Gastroesophageal sphincter (tissue), 4 donors: Measurements from ENCODE around the gene SRRM4. TPM values are rescaled to one million over a fixed set of nuclear protein-coding genes. Genes with fewer than 3 reads are reported as not detected.
"Not testable (repeated sequence)": the region's sequence is repeated elsewhere in the genome, so short reads cannot be mapped to it uniquely, and the experiment has no call there.

Experiments used
- ATAC-seq: fragments of 150-250 bp; one replicate; pipeline ENCODE4 v1.9.1; 2016; ENCODE audit warnings: mild to moderate bottlenecking, moderate library complexity
- H3K27ac ChIP-seq, 4 donors: fragments of 200-600 bp; sonication (generic) in 3 of 4; 1 replicate in 3 of 4; 2 replicates in 1 of 4; pipeline ENCODE4 v1.5.1; 2016 to 2019
- H3K27me3 ChIP-seq: fragments of 200-600 bp; sonication (generic); one replicate; pipeline ENCODE4 v1.5.1; 2019
- H3K36me3 ChIP-seq, 2 donors: fragments of 200-600 bp; sonication (generic); one replicate each; pipeline ENCODE4 v1.5.1; 2019; ENCODE audit warnings: control low read depth in 1 of 2
- H3K4me1 ChIP-seq, 3 donors: fragments of 200-600 bp; sonication (generic); 1 replicate in 2 of 3; 2 replicates in 1 of 3; pipeline ENCODE4 v1.5.1; 2016 to 2019; ENCODE audit warnings: control low read depth in 2 of 3
- H3K4me3 ChIP-seq, 2 donors: fragments of 200-600 bp; sonication (generic); one replicate each; pipeline ENCODE4 v1.5.1; 2019; ENCODE audit warnings: mild to moderate bottlenecking in 1 of 2, moderate library complexity in 1 of 2
- H3K9me3 ChIP-seq, 3 donors: fragments of 200-600 bp; sonication (generic); one replicate each; pipeline ENCODE4 v1.5.1; 2017 to 2019; ENCODE audit warnings: control low read depth in 2 of 3
- CTCF ChIP-seq, 4 experiments: fragments of 200-600 bp in 2 of 4; fragments of 450-650 bp in 2 of 4; sonication (generic) in 1 of 4; IDR thresholded peaks; one replicate each; pipeline ENCODE4 v1.5.1; 2017 to 2019; ENCODE audit warnings: antibody characterized with exemption in 4 of 4, mild to moderate bottlenecking in 2 of 4, moderate library complexity in 2 of 4
- EP300 ChIP-seq: sonication (generic); formaldehyde crosslinking; IDR thresholded peaks from one replicate; pipeline ENCODE4 v1.6.1; 2017; ENCODE audit warnings: antibody characterized with exemption, mild to moderate bottlenecking
- POLR2A ChIP-seq, 2 donors: fragments of 450-650 bp; IDR thresholded peaks; one replicate each; pipeline ENCODE4 v1.6.1; 2017; ENCODE audit warnings: antibody characterized with exemption in 2 of 2, mild to moderate bottlenecking in 2 of 2, moderate library complexity in 1 of 2
- POLR2AphosphoS5 ChIP-seq: sonication (generic); formaldehyde crosslinking; IDR thresholded peaks from one replicate; pipeline ENCODE4 v1.6.1; 2017; ENCODE audit warnings: antibody characterized with exemption
- WGBS, 2 donors: methylation state at CpG; one replicate each; pipeline ENCODE4 v1.1.5; 2018; ENCODE audit warnings: low coverage in 1 of 2; 5-methylcytosine and 5-hydroxymethylcytosine counted together
- total RNA-seq, 4 donors: library from RNA; depleted of rRNA; stranded (reverse); fragments of >200 nt; gene quantifications; one replicate each; pipeline ENCODE4 v1.1.0, GENCODE V29; 2016

The SRRM4 gene
- total RNA-seq, 4 donors from 2014 or later = 0.04 TPM; not detected in 3

- no peak for ATAC-seq
- no peaks in the 10 kb centered on the region for H3K36me3 ChIP-seq
- H3K4me1 ChIP-seq = no peaks in the 10 kb centered on the region
- H3K9me3 ChIP-seq = peaks cover 0 to 18% (median 0%) of the 10 kb centered on the region in 3 donors
- no peak overlapping the region for H3K4me3 ChIP-seq
- TF ChIP-seq POLR2A (IDR thresholded peaks at IDR 0.05) (no peak), POLR2AphosphoS5 (no peak), CTCF (IDR thresholded peaks at IDR 0.05) (no peak), EP300 (no peak)
- H3K27me3 ChIP-seq = peaks cover 86% of the 10 kb centered on the region
- no peak overlapping the region for H3K27ac ChIP-seq
- WGBS, 2 donors = 71 to 100% methylated on average over 1 of the region's 5 CpGs
These were observed 25.4 kb downstream of the SRRM4 start for GRCh38 chr12:119006746-119007145.

GRCh38 chr12:119008273-119008672, 26.9 kb downstream of the SRRM4 start:
- 50 to 75% methylated on average over 1 of the region's 1 CpG for WGBS, 2 donors
- ATAC-seq, H3K4me1 ChIP-seq, H3K36me3 ChIP-seq, H3K4me3 ChIP-seq, H3K27ac ChIP-seq: not testable (repeated sequence)
- Histone ChIP-seq H3K9me3 (peaks cover 0 to 22% (median 0%) of the 10 kb centered on the region in 3 donors), H3K27me3 (peaks cover 89% of the 10 kb centered on the region)

GRCh38 chr12:119008691-119009221, 27.4 kb downstream of the SRRM4 start:
- H3K4me1 ChIP-seq = no peaks in the 10 kb centered on the region
- H3K9me3 ChIP-seq = peaks cover 0 to 22% (median 0%) of the 10 kb centered on the region in 3 donors
- TF ChIP-seq POLR2A (IDR thresholded peaks at IDR 0.05) (no peak), EP300 (no peak), CTCF (IDR thresholded peaks at IDR 0.05) (no peak), POLR2AphosphoS5 (no peak)
- H3K27ac ChIP-seq = no peak overlapping the region
- no peaks in the 10 kb centered on the region for H3K36me3 ChIP-seq
- WGBS, 2 donors = 0% methylated on average over 2 of the region's 20 CpGs
- H3K27me3 ChIP-seq = peaks cover 89% of the 10 kb centered on the region
- H3K4me3 ChIP-seq = no peak overlapping the region
- no peak for ATAC-seq

- H3K36me3 ChIP-seq = no peaks in the 10 kb centered on the region
- WGBS, 2 donors = 0 to 67% methylated on average over 1 of the region's 2 CpGs
These were observed 29.9 kb downstream of the SRRM4 start for GRCh38 chr12:119011231-119011630.

GRCh38 chr12:119012179-119012578, 30.8 kb downstream of the SRRM4 start:
- TF ChIP-seq POLR2AphosphoS5 (no peak), POLR2A (IDR thresholded peaks at IDR 0.05) (no peak), EP300 (no peak), CTCF (IDR thresholded peaks at IDR 0.05) (no peak)
- no peak for ATAC-seq
- Histone ChIP-seq H3K9me3 (peaks cover 0 to 22% (median 0%) of the 10 kb centered on the region in 3 donors), H3K36me3 (no peaks in the 10 kb centered on the region), H3K4me1 (no peaks in the 10 kb centered on the region), H3K27me3 (peaks cover 91% of the 10 kb centered on the region), H3K4me3 (no peak overlapping the region), H3K27ac (no peak overlapping the region)
- 16 to 40% methylated on average over 3 of the region's 3 CpGs for WGBS, 2 donors

More at GRCh38 chr12:119011231-119011630, 29.9 kb downstream of the SRRM4 start:
- H3K27ac ChIP-seq = no peak overlapping the region
- peaks cover 90% of the 10 kb centered on the region for H3K27me3 ChIP-seq
- peaks cover 0 to 22% (median 0%) of the 10 kb centered on the region in 3 donors for H3K9me3 ChIP-seq
- H3K4me3 ChIP-seq = no peak overlapping the region
- H3K4me1 ChIP-seq = no peaks in the 10 kb centered on the region
- no peak for ATAC-seq
- no peak for TF ChIP-seq EP300
- no peak for TF ChIP-seq POLR2A (IDR thresholded peaks at IDR 0.05)
- TF ChIP-seq POLR2AphosphoS5 = no peak
- no peak for TF ChIP-seq CTCF (IDR thresholded peaks at IDR 0.05)
